ENCODE measurements around the gene UROS. TPM values are rescaled to one million over a fixed set of nuclear protein-coding genes. Genes with fewer than 3 reads are reported as not detected.

UROS gene
- total and polyA plus RNA-seq, 10 of the 15 experiments (the other 5 are each of a cell fraction or from before 2014, with no cell fraction given), result 4.3 to 112 (median 64.5) TPM

DNA sequence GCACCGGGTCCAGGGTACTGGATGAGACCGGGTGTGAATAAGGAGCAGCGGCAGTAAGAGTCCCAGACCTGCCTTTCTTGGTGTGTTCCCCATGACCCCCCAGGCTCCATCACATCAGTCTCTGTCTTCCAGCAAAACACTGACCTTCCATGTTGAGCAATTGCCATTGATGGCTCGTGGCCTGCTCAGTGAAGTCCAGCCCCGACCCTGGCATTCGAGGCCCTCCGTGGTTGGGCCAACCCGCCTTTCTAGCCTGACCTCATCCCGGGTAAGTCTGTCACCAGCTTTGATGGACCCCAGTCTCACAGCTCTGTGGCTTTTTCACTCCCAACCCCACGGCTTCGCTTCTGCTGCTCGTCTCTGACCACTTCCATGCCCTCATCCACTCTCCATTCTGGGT, 53.9 kb downstream of the UROS start (continued):
- TF ChIP-seq, protein P1, sequence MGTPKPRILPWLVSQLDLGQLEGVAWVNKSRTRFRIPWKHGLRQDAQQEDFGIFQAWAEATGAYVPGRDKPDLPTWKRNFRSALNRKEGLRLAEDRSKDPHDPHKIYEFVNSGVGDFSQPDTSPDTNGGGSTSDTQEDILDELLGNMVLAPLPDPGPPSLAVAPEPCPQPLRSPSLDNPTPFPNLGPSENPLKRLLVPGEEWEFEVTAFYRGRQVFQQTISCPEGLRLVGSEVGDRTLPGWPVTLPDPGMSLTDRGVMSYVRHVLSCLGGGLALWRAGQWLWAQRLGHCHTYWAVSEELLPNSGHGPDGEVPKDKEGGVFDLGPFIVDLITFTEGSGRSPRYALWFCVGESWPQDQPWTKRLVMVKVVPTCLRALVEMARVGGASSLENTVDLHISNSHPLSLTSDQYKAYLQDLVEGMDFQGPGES (IDR thresholded peaks at IDR 0.05), result no peak
- TF ChIP-seq, protein P2, sequence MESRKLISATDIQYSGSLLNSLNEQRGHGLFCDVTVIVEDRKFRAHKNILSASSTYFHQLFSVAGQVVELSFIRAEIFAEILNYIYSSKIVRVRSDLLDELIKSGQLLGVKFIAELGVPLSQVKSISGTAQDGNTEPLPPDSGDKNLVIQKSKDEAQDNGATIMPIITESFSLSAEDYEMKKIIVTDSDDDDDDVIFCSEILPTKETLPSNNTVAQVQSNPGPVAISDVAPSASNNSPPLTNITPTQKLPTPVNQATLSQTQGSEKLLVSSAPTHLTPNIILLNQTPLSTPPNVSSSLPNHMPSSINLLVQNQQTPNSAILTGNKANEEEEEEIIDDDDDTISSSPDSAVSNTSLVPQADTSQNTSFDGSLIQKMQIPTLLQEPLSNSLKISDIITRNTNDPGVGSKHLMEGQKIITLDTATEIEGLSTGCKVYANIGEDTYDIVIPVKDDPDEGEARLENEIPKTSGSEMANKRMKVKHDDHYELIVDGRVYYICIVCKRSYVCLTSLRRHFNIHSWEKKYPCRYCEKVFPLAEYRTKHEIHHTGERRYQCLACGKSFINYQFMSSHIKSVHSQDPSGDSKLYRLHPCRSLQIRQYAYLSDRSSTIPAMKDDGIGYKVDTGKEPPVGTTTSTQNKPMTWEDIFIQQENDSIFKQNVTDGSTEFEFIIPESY (IDR thresholded peaks at IDR 0.05), result no peak
- TF ChIP-seq NFYA (IDR thresholded peaks at IDR 0.05; ENCODE audit: borderline replicate concordance, low read depth, low read length), result no peak
- TF ChIP-seq HCFC1 (IDR thresholded peaks at IDR 0.05; ENCODE audit: low read length), result no peak
- TF ChIP-seq ZBED1 (IDR thresholded peaks at IDR 0.05; ENCODE audit: borderline replicate concordance), result no peak
- no peak for TF ChIP-seq ZSCAN29 (IDR thresholded peaks at IDR 0.05)
- TF ChIP-seq NR2C1 (IDR thresholded peaks at IDR 0.05), result no peak

DNA sequence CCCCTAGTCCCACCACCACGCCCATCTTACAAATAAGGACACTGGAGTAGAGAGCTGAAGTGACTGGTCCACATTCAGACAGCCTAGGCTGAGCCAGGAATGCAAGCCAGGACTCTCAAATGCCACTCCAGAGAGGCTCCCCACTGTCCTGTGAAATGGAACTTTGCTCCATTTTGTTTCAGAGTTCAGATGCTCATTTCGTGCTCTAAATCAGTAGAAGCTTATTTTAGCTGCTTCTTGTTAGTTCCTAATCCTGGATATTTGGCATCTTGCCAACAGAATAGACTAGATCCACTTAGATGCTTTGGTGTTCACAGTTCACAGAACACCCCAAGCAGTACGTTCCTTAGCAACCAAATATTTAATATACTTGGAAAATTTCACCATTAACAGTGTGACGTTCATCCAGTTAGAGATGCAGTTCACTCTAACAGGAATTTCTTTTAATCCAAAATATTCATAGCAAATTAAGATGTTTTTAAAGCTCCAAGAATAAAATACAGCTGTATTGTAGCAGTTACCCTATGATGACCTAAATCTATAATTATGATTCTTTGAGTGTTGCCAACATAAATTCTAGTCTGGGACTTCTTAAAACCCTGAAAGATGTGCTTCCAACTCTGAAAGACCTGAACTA, 54.7 kb downstream of the UROS start:
- POLR2A ChIA-PET, result no interaction called here
- Histone ChIP-seq H3K27me3 (replicated peaks in 1 of 2; ENCODE audit: control insufficient read depth in 2 of 2, insufficient read depth in 2 of 2, low read length in 1 of 2) (no peaks in the 10 kb centered on the region), H3K27ac (ENCODE audit: control insufficient read depth, insufficient read depth) (no peak overlapping the region), H3K4me1 (ENCODE audit: control insufficient read depth, insufficient read depth, low read length) (no peaks in the 10 kb centered on the region), H3K36me3 (ENCODE audit: control insufficient read depth in 2 of 2, insufficient read depth in 2 of 2, low read length in 1 of 2) (peaks cover 2 to 18% of the 10 kb centered on the region in 2 experiments), H3K9ac (ENCODE audit: control insufficient read depth, insufficient read depth, low read length) (no peak overlapping the region), H3K4me2 (ENCODE audit: control insufficient read depth, insufficient read depth) (no peak overlapping the region), H3K4me3 (no peak overlapping the region), H3K79me2 (ENCODE audit: control insufficient read depth, insufficient read depth, low read length) (no peaks in the 10 kb centered on the region), H4K20me1 (ENCODE audit: control insufficient read depth, insufficient read depth) (no peaks in the 10 kb centered on the region), H3K9me3 (replicated peaks; ENCODE audit: control insufficient read depth, insufficient read depth, low read length) (no peaks in the 10 kb centered on the region), H2AFZ (ENCODE audit: control insufficient read depth, low read depth, low read length) (no peak overlapping the region)
- SMC1A ChIA-PET (ENCODE audit: uncharacterized antibody, unreplicated experiment), result interaction anchor here (0.8 to 1.0 kb wide), 2 partner anchors 10 to 114 kb away, joined by 3 read pairs; no protein-coding TSS in a partner anchor
- FAIRE-seq, result no peak
- WGBS (ENCODE audit: insufficient coverage, insufficient replicate concordance, low lambda C conversion rate, missing lambda C conversion rate), result 96% methylated on average over 4 of the region's 4 CpGs
- no TSS peak for BruUV-seq (replicated peaks)
- RAD21 ChIA-PET (ENCODE audit: unreplicated experiment), result no interaction called here
- no peak for ATAC-seq
- no peak for DNase-seq (ENCODE audit: low read depth, low spot score)
- in situ Hi-C loops (cut with MboI) (no loop called here), intact Hi-C loops (cut with micrococcal nuclease; ENCODE audit: unreplicated experiment) (no loop called here)
- no peak for TF ChIP-seq GATAD2B (conservative IDR thresholded peaks at IDR 0.05; ENCODE audit: low read depth)
- no peak for TF ChIP-seq ZBED1 (IDR thresholded peaks at IDR 0.05; ENCODE audit: borderline replicate concordance)
- no peak for TF ChIP-seq FOXK2 (IDR thresholded peaks at IDR 0.05)
- no peak for TF ChIP-seq RBBP5 (conservative IDR thresholded peaks at IDR 0.05)
- no peak for TF ChIP-seq ETV6 (conservative IDR thresholded peaks at IDR 0.05 in 1 of 2, IDR thresholded peaks at IDR 0.05 in 1 of 2; ENCODE audit: borderline replicate concordance in 1 of 2, low read depth in 1 of 2)
- CTCF ChIA-PET, result interaction anchor here (1.0 kb wide), 1 partner anchor 13 kb away, joined by 3 read pairs; no protein-coding TSS in a partner anchor

Data from GM12878 (cell line).